Endodermal cell (in vitro differentiated cells): ENCODE results near the gene EPN2. TPM values are rescaled to one million over a fixed set of nuclear protein-coding genes. Genes with fewer than 3 reads are reported as not detected.

Experiments
- DNase-seq: peaks from one replicate; pipeline ENCODE4 v3.0.0-alpha.2; 2017
- H3K27ac ChIP-seq: 2 replicates; pipeline ENCODE4 v1.5.1; 2013; ENCODE audit warnings: mild to moderate bottlenecking, low read depth, low read length, moderate library complexity
- H3K27me3 ChIP-seq: 2 replicates; pipeline ENCODE4 v1.6.1; 2013; ENCODE audit warnings: mild to moderate bottlenecking, low read length, moderate library complexity; ENCODE audit not compliant: insufficient read depth, control insufficient read depth, poor library complexity, severe bottlenecking
- H3K36me3 ChIP-seq: 2 replicates; pipeline ENCODE4 v1.7.0; 2013; ENCODE audit warnings: mild to moderate bottlenecking, low read length, moderate library complexity; ENCODE audit not compliant: control insufficient read depth, insufficient read depth
- H3K4me1 ChIP-seq: one replicate; pipeline ENCODE4 v1.7.0; 2013; ENCODE audit warnings: low read length; ENCODE audit not compliant: control insufficient read depth, insufficient read depth
- H3K4me3 ChIP-seq: 2 replicates; pipeline ENCODE4 v1.5.1; 2013; ENCODE audit warnings: mild to moderate bottlenecking, low read length, moderate library complexity
- H3K9ac ChIP-seq: 2 replicates; pipeline ENCODE4 v1.6.1; 2013; ENCODE audit warnings: mild to moderate bottlenecking, low read length, moderate library complexity; ENCODE audit not compliant: poor library complexity, severe bottlenecking; ENCODE audit errors: extremely low read depth
- H3K9me3 ChIP-seq: 2 replicates; pipeline ENCODE4 v1.6.1; 2013; ENCODE audit warnings: mild to moderate bottlenecking, low read length, moderate library complexity; ENCODE audit not compliant: control insufficient read depth
- H3K27ac Mint-ChIP-seq: 2 replicates; pipeline ENCODE4 v1.8.0; 2020; ENCODE audit warnings: mixed read lengths
- H3K27me3 Mint-ChIP-seq: 2 replicates; pipeline ENCODE4 v1.8.0; 2021; ENCODE audit warnings: mild to moderate bottlenecking, mixed read lengths; ENCODE audit not compliant: insufficient read depth
- H3K36me3 Mint-ChIP-seq: 2 replicates; pipeline ENCODE4 v1.8.0; 2020; ENCODE audit warnings: low read depth, mixed read lengths
- H3K4me1 Mint-ChIP-seq: 2 replicates; pipeline ENCODE4 v1.8.0; 2020; ENCODE audit warnings: mixed read lengths
- H3K4me3 Mint-ChIP-seq: 2 replicates; pipeline ENCODE4 v1.8.0; 2020; ENCODE audit warnings: mild to moderate bottlenecking, moderate library complexity, mixed read lengths
- H3K9me3 Mint-ChIP-seq: 2 replicates; pipeline ENCODE4 v1.8.0; 2020; ENCODE audit warnings: mild to moderate bottlenecking, mixed read lengths
- CTCF ChIP-seq: fragments of 200-600 bp; sonication (generic); conservative IDR thresholded peaks from 2 replicates; pipeline ENCODE4 v1.5.0; 2021; ENCODE audit warnings: antibody characterized with exemption, mild to moderate bottlenecking
- WGBS, 2 experiments: methylation state at CpG; one replicate each; pipeline versions ENCODE4 v1.1.5 to v1.1.7; 2013; ENCODE audit warnings: missing lambda C conversion rate in 2 of 2, mixed read lengths in 1 of 2; ENCODE audit not compliant: insufficient coverage in 1 of 2, insufficient read length in 1 of 2; 5-methylcytosine and 5-hydroxymethylcytosine counted together
- total RNA-seq, 2 donors: library from RNA; stranded (reverse); fragmentation: NEBNext Ultra II Directional in 1 of 2; extraction: Animal tissue kit (Norgen Biotek cat#: 25700) in 1 of 2; gene quantifications; 2 replicates in 1 of 2; 3 replicates in 1 of 2; pipeline ENCODE4 v1.2.1, GENCODE V29; 2021

EPN2 gene
- total RNA-seq, 2 donors from 2014 or later: 46.0 to 50.9 TPM

- WGBS, 2 experiments: 94 to 97% methylated on average over 3 to 10 of the region's 10 CpGs
- Histone ChIP-seq H3K9ac (no peak overlapping the region), H3K36me3 (peaks cover 15% of the 10 kb centered on the region), H3K4me1 (no peaks in the 10 kb centered on the region), H3K27me3 (no peaks in the 10 kb centered on the region), H3K4me3 (no peak overlapping the region), H3K9me3 (no peaks in the 10 kb centered on the region), H3K27ac (no peak overlapping the region)
- no peaks in the 10 kb centered on the region for H3K4me1 Mint-ChIP-seq
- no peak overlapping the region for H3K4me3 Mint-ChIP-seq
- TF ChIP-seq CTCF: no peak
- no peak overlapping the region for H3K27ac Mint-ChIP-seq
- no peaks in the 10 kb centered on the region for H3K27me3 Mint-ChIP-seq
- DNase-seq: peak; percentile 25
- no peaks in the 10 kb centered on the region for H3K9me3 Mint-ChIP-seq
- peaks cover 23% of the 10 kb centered on the region for H3K36me3 Mint-ChIP-seq
These were observed 70.4 kb downstream of the EPN2 start for GRCh38 chr17:19307521-19307920.

DNA sequence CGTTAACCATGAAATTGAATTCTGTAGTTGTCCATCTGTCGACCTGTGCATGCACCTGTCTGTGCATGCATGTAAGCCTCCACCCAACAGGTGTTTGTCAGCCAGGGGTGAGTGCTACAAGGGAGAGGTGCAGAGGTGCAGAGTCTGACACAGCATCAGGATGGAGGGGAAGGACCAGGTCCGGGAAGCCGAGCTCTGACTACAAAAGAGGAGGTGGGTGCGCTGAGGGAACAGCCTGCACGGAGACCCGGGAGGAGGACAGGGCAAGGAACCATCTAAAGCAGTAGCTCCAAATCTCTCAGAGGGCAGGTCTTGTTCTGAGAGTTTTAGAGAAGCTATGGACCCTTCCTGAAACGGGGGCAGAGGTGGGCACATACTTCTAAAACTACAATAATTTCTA lies 71.2 kb downstream of the EPN2 start:
- no peak for DNase-seq
- H3K27ac Mint-ChIP-seq: no peak overlapping the region
- Histone ChIP-seq H3K27me3 (no peaks in the 10 kb centered on the region), H3K27ac (no peak overlapping the region), H3K9me3 (no peaks in the 10 kb centered on the region), H3K4me1 (no peaks in the 10 kb centered on the region), H3K4me3 (no peak overlapping the region), H3K36me3 (peaks cover 20% of the 10 kb centered on the region), H3K9ac (no peak overlapping the region)
- no peaks in the 10 kb centered on the region for H3K4me1 Mint-ChIP-seq
- H3K27me3 Mint-ChIP-seq: no peaks in the 10 kb centered on the region
- no peak for TF ChIP-seq CTCF
- H3K4me3 Mint-ChIP-seq: no peak overlapping the region
- 95 to 98% methylated on average over 7 to 8 of the region's 8 CpGs for WGBS, 2 experiments
- H3K36me3 Mint-ChIP-seq: peaks cover 30% of the 10 kb centered on the region
- no peaks in the 10 kb centered on the region for H3K9me3 Mint-ChIP-seq

GRCh38 chr17:19309701-19310100 lies 72.5 kb downstream of the EPN2 start:
- peak; percentile 55 for DNase-seq
- Histone ChIP-seq H3K27ac (no peak overlapping the region), H3K9ac (no peak overlapping the region), H3K36me3 (peaks cover 33% of the 10 kb centered on the region), H3K9me3 (no peaks in the 10 kb centered on the region), H3K27me3 (no peaks in the 10 kb centered on the region), H3K4me1 (no peaks in the 10 kb centered on the region), H3K4me3 (no peak overlapping the region)
- Mint-ChIP-seq H3K9me3 (no peaks in the 10 kb centered on the region), H3K4me3 (no peak overlapping the region), H3K27me3 (no peaks in the 10 kb centered on the region), H3K27ac (no peak overlapping the region), H3K36me3 (peaks cover 38% of the 10 kb centered on the region), H3K4me1 (no peaks in the 10 kb centered on the region)
- 96% methylated on average over 5 of the region's 5 CpGs; no CpG with 5 or more reads in 1 of the 2 experiments for WGBS, 2 experiments
- no peak for TF ChIP-seq CTCF
